Choroid plexus epithelial cell (primary cell): ENCODE measurements around the gene EML6.

ENCODE experiments used
- DNase-seq: peaks from one replicate; pipeline ENCODE4 v3.0.0-alpha.2; 2010; ENCODE audit warnings: low read depth
- H3K4me3 ChIP-seq: 2 replicates; pipeline ENCODE4 v1.5.1; 2011; ENCODE audit warnings: low read depth, mild to moderate bottlenecking, control low read depth, low read length, moderate library complexity
- TF ChIP-seq, protein P1 (sequence below): conservative IDR thresholded peaks from 2 replicates; pipeline ENCODE4 v1.5.1; 2011; ENCODE audit warnings: low read depth, mild to moderate bottlenecking, control low read depth, inconsistent platforms, low read length, moderate library complexity

The EML6 gene

GRCh38 chr2:54899576-54900200 lies 176.2 kb downstream of the EML6 start:
- H3K4me3 ChIP-seq, result no peak overlapping the region
- TF ChIP-seq, protein P1, sequence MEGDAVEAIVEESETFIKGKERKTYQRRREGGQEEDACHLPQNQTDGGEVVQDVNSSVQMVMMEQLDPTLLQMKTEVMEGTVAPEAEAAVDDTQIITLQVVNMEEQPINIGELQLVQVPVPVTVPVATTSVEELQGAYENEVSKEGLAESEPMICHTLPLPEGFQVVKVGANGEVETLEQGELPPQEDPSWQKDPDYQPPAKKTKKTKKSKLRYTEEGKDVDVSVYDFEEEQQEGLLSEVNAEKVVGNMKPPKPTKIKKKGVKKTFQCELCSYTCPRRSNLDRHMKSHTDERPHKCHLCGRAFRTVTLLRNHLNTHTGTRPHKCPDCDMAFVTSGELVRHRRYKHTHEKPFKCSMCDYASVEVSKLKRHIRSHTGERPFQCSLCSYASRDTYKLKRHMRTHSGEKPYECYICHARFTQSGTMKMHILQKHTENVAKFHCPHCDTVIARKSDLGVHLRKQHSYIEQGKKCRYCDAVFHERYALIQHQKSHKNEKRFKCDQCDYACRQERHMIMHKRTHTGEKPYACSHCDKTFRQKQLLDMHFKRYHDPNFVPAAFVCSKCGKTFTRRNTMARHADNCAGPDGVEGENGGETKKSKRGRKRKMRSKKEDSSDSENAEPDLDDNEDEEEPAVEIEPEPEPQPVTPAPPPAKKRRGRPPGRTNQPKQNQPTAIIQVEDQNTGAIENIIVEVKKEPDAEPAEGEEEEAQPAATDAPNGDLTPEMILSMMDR, result peak; percentile 76
- peak; percentile 85 for DNase-seq

DNA sequence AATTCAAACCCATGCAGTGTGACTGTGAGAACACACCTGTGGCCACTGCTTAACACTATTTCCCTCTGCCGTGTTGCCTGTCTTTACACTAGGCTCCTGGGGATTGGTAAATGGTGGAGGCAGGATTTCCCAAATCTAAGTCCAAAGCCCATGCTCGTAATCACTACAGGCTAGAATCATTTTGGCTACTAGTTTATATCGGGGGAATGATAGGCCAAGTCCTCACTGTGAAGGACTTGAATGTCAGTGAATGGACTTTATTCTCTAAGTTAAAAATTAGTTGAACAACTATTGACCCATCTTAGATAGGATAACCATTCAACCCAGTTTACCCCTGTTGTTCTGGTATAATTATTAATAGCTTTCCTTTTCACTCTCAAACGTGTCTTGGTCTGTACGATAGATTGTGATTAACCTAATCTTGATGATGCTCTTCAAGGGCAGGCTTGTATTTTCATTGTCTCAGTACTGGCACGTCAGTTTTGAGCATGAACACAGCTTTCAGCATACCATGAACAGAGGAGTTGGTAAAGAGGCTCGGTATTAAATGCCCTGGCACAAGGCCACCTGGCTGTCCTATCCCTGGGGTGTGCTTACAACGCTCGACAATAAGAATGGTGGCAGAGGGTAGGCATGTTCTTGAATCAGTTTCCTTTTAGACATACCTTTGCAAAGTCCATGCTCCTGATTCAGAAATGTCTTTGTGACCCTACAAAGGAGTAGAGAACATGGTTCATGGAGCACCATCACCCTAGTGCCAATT lies 177.9 kb downstream of the EML6 start:
- DNase-seq, result no peak
- no peak overlapping the region for H3K4me3 ChIP-seq
- TF ChIP-seq, protein P1, result no peak

- TF ChIP-seq, protein P1, result no peak
- H3K4me3 ChIP-seq, result no peak overlapping the region
- DNase-seq, result no peak
Observed at GRCh38 chr2:54902763-54903162, 179.3 kb downstream of the EML6 start.

DNA sequence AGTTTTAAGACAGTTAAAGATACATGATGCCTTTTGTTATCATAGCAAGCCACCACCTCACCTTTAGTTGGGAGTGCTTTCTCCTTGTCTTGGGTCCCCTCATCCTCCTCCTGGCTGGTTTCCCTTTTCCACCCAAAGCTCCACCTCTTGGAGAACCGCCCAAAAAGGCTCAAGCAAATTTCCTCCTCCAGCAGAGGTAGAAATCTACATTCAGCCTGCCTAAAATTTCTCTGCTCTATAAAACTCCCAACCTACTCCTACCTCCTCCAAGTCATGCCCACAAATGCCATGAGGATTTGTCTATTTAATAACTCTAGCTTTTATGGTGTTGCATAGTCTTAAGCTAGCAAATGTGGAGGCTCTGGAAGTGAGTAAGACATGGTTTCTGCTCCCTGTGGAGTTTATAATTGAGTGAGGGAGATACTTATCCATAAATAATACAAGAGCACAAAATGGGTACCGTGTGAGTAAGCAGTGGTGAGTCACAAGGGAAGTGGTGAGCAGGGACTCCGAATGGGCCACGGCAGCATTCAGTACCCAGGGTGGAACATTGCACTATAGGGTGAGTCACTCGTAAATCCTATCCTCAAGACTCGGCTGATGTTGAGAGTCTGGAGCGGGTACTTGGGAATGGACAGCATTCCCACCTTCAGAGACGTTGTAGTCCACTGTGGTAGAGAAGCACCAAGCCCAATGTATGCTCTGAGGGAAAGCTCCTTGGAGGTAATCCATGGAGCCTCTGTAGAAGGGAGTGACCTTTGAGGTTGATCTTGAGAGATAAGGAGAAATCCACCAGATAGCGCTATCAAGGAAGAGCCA lies 180.5 kb downstream of the EML6 start:
- TF ChIP-seq, protein P1, result no peak
- H3K4me3 ChIP-seq, result no peak overlapping the region
- DNase-seq, result peak; percentile 95

GRCh38 chr2:54904836-54905235 lies 181.4 kb downstream of the EML6 start:
- no peak for DNase-seq
- TF ChIP-seq, protein P1, result no peak
- no peak overlapping the region for H3K4me3 ChIP-seq

GRCh38 chr2:54906716-54907115 lies 183.3 kb downstream of the EML6 start:
- TF ChIP-seq, protein P1, result no peak
- DNase-seq, result no peak
- no peak overlapping the region for H3K4me3 ChIP-seq
